ENCODE data around the gene RERE.

DNA sequence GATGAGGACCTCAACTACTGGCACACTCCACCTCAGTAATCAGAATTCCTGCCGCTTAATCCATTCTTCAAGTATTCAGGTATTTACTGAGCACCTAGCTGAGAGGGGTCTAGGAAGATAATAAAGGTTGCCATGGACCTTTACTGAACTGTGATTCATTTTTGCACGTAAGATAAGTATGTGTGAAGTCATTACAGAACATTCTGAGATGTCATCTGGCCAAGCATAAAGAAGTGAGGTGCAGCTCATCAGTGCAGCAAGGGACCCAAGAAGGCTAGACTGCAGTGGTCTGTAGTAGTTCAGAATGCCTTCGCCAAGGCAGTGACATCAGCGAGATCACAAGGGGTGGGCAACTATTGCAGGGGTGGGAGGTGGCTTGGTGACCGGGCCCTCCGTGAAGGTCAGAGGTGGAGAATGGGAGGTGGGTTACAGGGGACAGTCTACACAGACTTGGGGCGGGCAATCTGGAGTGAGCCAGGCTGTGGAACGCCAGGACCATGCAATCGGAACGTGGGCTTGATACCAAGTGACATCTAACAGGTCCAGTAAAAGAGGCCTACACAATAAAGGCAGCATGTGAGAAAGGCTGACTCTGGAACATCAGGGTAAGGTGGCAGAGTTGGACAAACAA, 392.2 kb downstream of the RERE start:
- TF ChIP-seq, protein P1, sequence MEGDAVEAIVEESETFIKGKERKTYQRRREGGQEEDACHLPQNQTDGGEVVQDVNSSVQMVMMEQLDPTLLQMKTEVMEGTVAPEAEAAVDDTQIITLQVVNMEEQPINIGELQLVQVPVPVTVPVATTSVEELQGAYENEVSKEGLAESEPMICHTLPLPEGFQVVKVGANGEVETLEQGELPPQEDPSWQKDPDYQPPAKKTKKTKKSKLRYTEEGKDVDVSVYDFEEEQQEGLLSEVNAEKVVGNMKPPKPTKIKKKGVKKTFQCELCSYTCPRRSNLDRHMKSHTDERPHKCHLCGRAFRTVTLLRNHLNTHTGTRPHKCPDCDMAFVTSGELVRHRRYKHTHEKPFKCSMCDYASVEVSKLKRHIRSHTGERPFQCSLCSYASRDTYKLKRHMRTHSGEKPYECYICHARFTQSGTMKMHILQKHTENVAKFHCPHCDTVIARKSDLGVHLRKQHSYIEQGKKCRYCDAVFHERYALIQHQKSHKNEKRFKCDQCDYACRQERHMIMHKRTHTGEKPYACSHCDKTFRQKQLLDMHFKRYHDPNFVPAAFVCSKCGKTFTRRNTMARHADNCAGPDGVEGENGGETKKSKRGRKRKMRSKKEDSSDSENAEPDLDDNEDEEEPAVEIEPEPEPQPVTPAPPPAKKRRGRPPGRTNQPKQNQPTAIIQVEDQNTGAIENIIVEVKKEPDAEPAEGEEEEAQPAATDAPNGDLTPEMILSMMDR (IDR thresholded peaks at IDR 0.05): no peak
- TF ChIP-seq POLR2A (IDR thresholded peaks at IDR 0.05): no peak

Data from heart left ventricle (tissue), 13 donors.